ENCODE measurements around the gene PPP1R1C.
A peak's percentile ranks its signal among the peaks of the same experiment; 100 is the strongest.

Gene PPP1R1C

GRCh38 chr2:182064019-182064778 lies 78.5 kb downstream of the PPP1R1C start:
- DNase-seq (ENCODE audit: low spot score): no peak

- DNase-seq (ENCODE audit: low spot score): no peak
Measured at GRCh38 chr2:182066400-182067087, 80.9 kb downstream of the PPP1R1C start.

- DNase-seq (ENCODE audit: low spot score): no peak
Measured at GRCh38 chr2:182067393-182067792, 81.7 kb downstream of the PPP1R1C start.

GRCh38 chr2:182068811-182069210 lies 83.2 kb downstream of the PPP1R1C start:
- no peak for DNase-seq (ENCODE audit: low spot score)

GRCh38 chr2:182069416-182069815 lies 83.8 kb downstream of the PPP1R1C start:
- no peak for DNase-seq (ENCODE audit: low spot score)

GRCh38 chr2:182069908-182070307 lies 84.3 kb downstream of the PPP1R1C start:
- no peak for DNase-seq (ENCODE audit: low spot score)

GRCh38 chr2:182070736-182071135 lies 85.1 kb downstream of the PPP1R1C start:
- DNase-seq (ENCODE audit: low spot score): no peak

- DNase-seq (ENCODE audit: low spot score): no peak
Measured at GRCh38 chr2:182072861-182073260, 87.2 kb downstream of the PPP1R1C start.

GRCh38 chr2:182073613-182074012 lies 88.0 kb downstream of the PPP1R1C start:
- no peak for DNase-seq (ENCODE audit: low spot score)

GRCh38 chr2:182077023-182077422 lies 91.4 kb downstream of the PPP1R1C start:
- no peak for DNase-seq (ENCODE audit: low spot score)

GRCh38 chr2:182077448-182078142 lies 91.9 kb downstream of the PPP1R1C start:
- peak; percentile 39 for DNase-seq (ENCODE audit: low spot score)

- no peak for DNase-seq (ENCODE audit: low spot score)
Measured at GRCh38 chr2:182078988-182079602, 93.4 kb downstream of the PPP1R1C start.

GRCh38 chr2:182080493-182080892 lies 94.8 kb downstream of the PPP1R1C start:
- DNase-seq (ENCODE audit: low spot score): no peak

GRCh38 chr2:182081602-182082260 lies 96.1 kb downstream of the PPP1R1C start:
- DNase-seq (ENCODE audit: low spot score): no peak

- DNase-seq (ENCODE audit: low spot score): no peak
Measured at GRCh38 chr2:182088681-182089320, 103.1 kb downstream of the PPP1R1C start.

- no peak for DNase-seq (ENCODE audit: low spot score)
Measured at GRCh38 chr2:182090486-182090885, 104.8 kb downstream of the PPP1R1C start.

- DNase-seq (ENCODE audit: low spot score): no peak
Measured at GRCh38 chr2:182097571-182098164, 112.0 kb downstream of the PPP1R1C start.

- no peak for DNase-seq (ENCODE audit: low spot score)
Measured at GRCh38 chr2:182098648-182099047, 113.0 kb downstream of the PPP1R1C start.

GRCh38 chr2:182101263-182101662 lies 115.6 kb downstream of the PPP1R1C start:
- DNase-seq (ENCODE audit: low spot score): no peak

GRCh38 chr2:182103526-182103925 lies 117.9 kb downstream of the PPP1R1C start:
- DNase-seq (ENCODE audit: low spot score): no peak

- no peak for DNase-seq (ENCODE audit: low spot score)
Measured at GRCh38 chr2:182110347-182110746, 124.7 kb downstream of the PPP1R1C start.

Measured in activated CD4-positive, alpha-beta T cell treated with anti-CD3 and anti-CD28 coated beads, Interleukin-2, Interleukin-4, amounts not matched to agents 100 ng/mL and 50 ng/mL, durations not matched to agents 16 hours and 8 hours (primary cell).